Smooth muscle cell (in vitro differentiated cells): ENCODE results near the gene CSNK1G3. TPM values are rescaled to one million over a fixed set of nuclear protein-coding genes. Genes with fewer than 3 reads are reported as not detected.

Source experiments
- DNase-seq: peaks from one replicate; lab custom pipeline; 2025; ENCODE audit not compliant: unreplicated experiment; lab: John Stamatoyannopoulos, UW
- H2AFZ ChIP-seq: fragments of 200-600 bp; sonication (generic); 2 replicates; pipeline ENCODE4 v1.6.0; 2016; ENCODE audit warnings: antibody characterized with exemption, low read depth, mild to moderate bottlenecking
- H3F3A ChIP-seq: fragments of 200-600 bp; sonication (generic); 2 replicates; pipeline ENCODE4 v1.6.0; 2017; ENCODE audit warnings: antibody characterized with exemption, low read depth
- H3K27ac ChIP-seq: fragments of 200-600 bp; sonication (generic); 2 replicates; pipeline ENCODE4 v1.5.1; 2016; ENCODE audit warnings: low read depth, mild to moderate bottlenecking
- H3K27me3 ChIP-seq: fragments of 200-600 bp; sonication (generic); 2 replicates; pipeline ENCODE4 v1.6.1; 2016; ENCODE audit warnings: low read depth, mild to moderate bottlenecking
- H3K36me3 ChIP-seq: fragments of 200-600 bp; sonication (generic); 2 replicates; pipeline ENCODE4 v1.5.1; 2016; ENCODE audit warnings: low read depth
- H3K4me1 ChIP-seq: fragments of 200-600 bp; sonication (generic); 2 replicates; pipeline ENCODE4 v1.5.1; 2016; ENCODE audit warnings: low read depth
- H3K4me2 ChIP-seq: fragments of 200-600 bp; sonication (generic); 2 replicates; pipeline ENCODE4 v1.6.0; 2016; ENCODE audit warnings: mild to moderate bottlenecking
- H3K4me3 ChIP-seq: fragments of 200-600 bp; sonication (generic); 2 replicates; pipeline ENCODE4 v1.5.1; 2016; ENCODE audit warnings: mild to moderate bottlenecking
- H3K79me2 ChIP-seq: fragments of 200-600 bp; sonication (generic); 2 replicates; pipeline ENCODE4 v1.6.0; 2016; ENCODE audit warnings: low read depth, mild to moderate bottlenecking
- H3K9ac ChIP-seq: fragments of 200-600 bp; sonication (generic); 2 replicates; pipeline ENCODE4 v1.6.0; 2016; ENCODE audit warnings: low read depth
- H3K9me3 ChIP-seq: fragments of 200-600 bp; sonication (generic); replicated peaks from 2 replicates; pipeline ENCODE4 v1.5.1; 2016; ENCODE audit warnings: low read depth
- H4K20me1 ChIP-seq: fragments of 200-600 bp; sonication (generic); 2 replicates; pipeline ENCODE4 v1.6.0; 2016; ENCODE audit warnings: low read depth
- CTCF ChIP-seq: fragments of 200-600 bp; sonication (generic); IDR thresholded peaks from 2 replicates; pipeline ENCODE4 v1.5.1; 2017; ENCODE audit warnings: borderline replicate concordance, mild to moderate bottlenecking, antibody characterized with exemption; ENCODE audit not compliant: insufficient read depth, poor library complexity, severe bottlenecking
- WGBS: methylation state at CpG from one replicate; pipeline ENCODE4 v1.1.7; 2016; ENCODE audit warnings: low lambda C conversion rate; 5-methylcytosine and 5-hydroxymethylcytosine counted together
- polyA plus RNA-seq: library from polyadenylated mRNA; unstranded; fragments of >200 nt; fragmentation: Nextera tagmentation; extraction: Ambion mirVana; gene quantifications from 2 replicates; pipeline ENCODE4 v1.2.1, GENCODE V29; 2016
- total RNA-seq: library from RNA; depleted of rRNA; stranded (reverse); fragments of >200 nt; gene quantifications from 2 replicates; pipeline ENCODE4 v1.2.3, GENCODE V29; 2014

The CSNK1G3 gene
- total and polyA plus RNA-seq, 2 experiments from 2014 or later: 25.9 to 68.3 TPM

DNA sequence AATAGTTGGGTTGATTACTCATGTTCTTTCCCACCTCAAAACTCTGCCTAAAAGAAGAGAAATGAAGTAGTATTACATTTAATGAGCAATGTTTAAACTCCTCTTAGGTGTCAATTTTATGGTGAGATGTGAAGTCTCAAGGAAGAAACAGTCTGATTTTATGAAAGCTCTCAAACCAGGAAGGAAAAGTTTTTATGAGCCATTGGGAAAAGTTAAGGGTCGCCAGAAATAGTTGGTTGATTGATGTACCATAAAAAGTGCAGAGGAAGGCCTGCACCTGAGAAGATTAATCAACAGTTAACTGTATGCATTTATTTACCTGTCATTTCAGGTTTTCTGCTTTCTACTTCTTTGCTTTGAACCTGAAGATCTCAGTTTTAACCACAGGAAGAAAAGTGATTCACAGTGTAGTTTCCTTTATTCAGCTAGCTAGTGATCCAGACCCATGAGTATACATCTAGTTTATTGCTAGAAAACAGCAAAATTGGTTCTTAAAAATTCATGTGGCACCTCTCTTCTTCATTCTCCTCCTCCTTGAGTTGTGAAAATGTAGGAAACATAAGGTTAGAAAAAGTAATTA lies 133.1 kb downstream of the CSNK1G3 start:
- Histone ChIP-seq H4K20me1 (no peaks in the 10 kb centered on the region), H3F3A (no peaks in the 10 kb centered on the region), H3K4me1 (no peaks in the 10 kb centered on the region), H3K79me2 (no peaks in the 10 kb centered on the region), H3K4me2 (no peak overlapping the region), H3K9ac (no peak overlapping the region), H3K9me3 (no peaks in the 10 kb centered on the region), H3K27ac (no peak overlapping the region), H2AFZ (no peak overlapping the region), H3K27me3 (no peaks in the 10 kb centered on the region), H3K4me3 (no peak overlapping the region), H3K36me3 (no peaks in the 10 kb centered on the region)
- no peak for TF ChIP-seq CTCF
- no peak for DNase-seq
- WGBS: 65% methylated on average over 1 of the region's 1 CpG

DNA sequence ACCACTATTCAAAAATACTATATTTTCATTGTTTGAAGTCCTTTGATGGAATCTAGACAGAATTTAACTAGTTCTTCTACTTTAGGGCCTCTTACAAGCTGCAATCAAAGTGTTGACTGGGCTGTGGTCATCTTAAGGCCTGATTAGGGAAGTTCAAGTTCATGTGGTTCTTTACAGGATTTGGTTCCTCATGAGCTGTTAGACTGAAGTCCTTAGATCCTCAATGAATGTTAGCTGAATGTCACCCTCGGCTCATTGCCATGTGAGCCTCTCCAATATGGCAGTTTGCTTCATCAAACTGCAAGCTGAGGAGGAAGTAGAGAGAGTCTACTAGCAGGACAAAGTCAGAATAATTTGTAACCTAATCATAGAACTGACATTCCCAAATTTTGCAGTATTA lies 135.1 kb downstream of the CSNK1G3 start:
- Histone ChIP-seq H3K27ac (no peak overlapping the region), H3K4me2 (no peak overlapping the region), H3K27me3 (no peaks in the 10 kb centered on the region), H3K36me3 (no peaks in the 10 kb centered on the region), H3F3A (no peaks in the 10 kb centered on the region), H3K9me3 (no peaks in the 10 kb centered on the region), H4K20me1 (no peaks in the 10 kb centered on the region), H2AFZ (no peak overlapping the region), H3K79me2 (no peaks in the 10 kb centered on the region), H3K9ac (no peak overlapping the region), H3K4me3 (no peak overlapping the region), H3K4me1 (no peaks in the 10 kb centered on the region)
- 86% methylated on average over 1 of the region's 1 CpG for WGBS
- DNase-seq: no peak
- TF ChIP-seq CTCF: no peak

DNA sequence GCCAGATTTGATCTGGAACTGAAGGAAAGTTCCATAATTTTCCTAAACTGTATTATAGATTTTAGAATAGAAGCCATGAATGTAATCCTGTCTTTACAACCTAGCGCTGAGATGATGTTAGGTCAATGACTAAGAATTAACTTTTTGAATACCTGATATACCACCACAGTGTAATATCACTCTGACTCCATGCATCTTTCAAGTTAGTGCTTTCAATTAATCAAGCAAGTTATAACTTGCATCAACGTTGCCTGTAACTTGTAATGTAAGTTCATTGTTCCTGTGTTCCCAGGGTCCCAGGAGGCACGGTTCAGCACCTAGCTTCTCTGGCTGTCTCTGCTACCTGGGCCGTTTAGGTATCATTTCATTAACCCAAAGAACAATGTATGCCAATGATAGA lies 139.3 kb downstream of the CSNK1G3 start:
- DNase-seq: no peak
- no peaks in the 10 kb centered on the region for H4K20me1 ChIP-seq
- WGBS: 88% methylated on average over 4 of the region's 4 CpGs
- H3K79me2 ChIP-seq: no peaks in the 10 kb centered on the region
- no peak for TF ChIP-seq CTCF
- no peak overlapping the region for H2AFZ ChIP-seq
- no peaks in the 10 kb centered on the region for H3K27me3 ChIP-seq
- H3K4me1 ChIP-seq: no peaks in the 10 kb centered on the region
- no peak overlapping the region for H3K27ac ChIP-seq
- H3K9ac ChIP-seq: no peak overlapping the region
- H3K36me3 ChIP-seq: no peaks in the 10 kb centered on the region
- H3K9me3 ChIP-seq: no peaks in the 10 kb centered on the region
- H3K4me2 ChIP-seq: no peak overlapping the region
- H3F3A ChIP-seq: no peaks in the 10 kb centered on the region
- H3K4me3 ChIP-seq: no peak overlapping the region

GRCh38 chr5:123659011-123659410 lies 147.0 kb downstream of the CSNK1G3 start:
- WGBS: 72% methylated on average over 2 of the region's 2 CpGs
- no peaks in the 10 kb centered on the region for H3K36me3 ChIP-seq
- DNase-seq: no peak

More at GRCh38 chr5:123659011-123659410, 147.0 kb downstream of the CSNK1G3 start:
- H2AFZ ChIP-seq: no peak overlapping the region
- H4K20me1 ChIP-seq: no peaks in the 10 kb centered on the region
- no peaks in the 10 kb centered on the region for H3F3A ChIP-seq
- no peak overlapping the region for H3K4me3 ChIP-seq
- no peaks in the 10 kb centered on the region for H3K4me1 ChIP-seq
- TF ChIP-seq CTCF: no peak
- no peaks in the 10 kb centered on the region for H3K79me2 ChIP-seq
- no peak overlapping the region for H3K9ac ChIP-seq
- no peaks in the 10 kb centered on the region for H3K27me3 ChIP-seq
- no peak overlapping the region for H3K4me2 ChIP-seq
- H3K27ac ChIP-seq: no peak overlapping the region
- peaks cover 3% of the 10 kb centered on the region for H3K9me3 ChIP-seq
